Stimulated activated CD8-positive, alpha-beta memory T cell treated with anti-CD3 and anti-CD28 coated beads, Interleukin-15, amount 100 ng/mL, for 4 hours (primary cell): ENCODE measurements around the gene TNFAIP3.

Source experiments
- DNase-seq, 2 donors: peaks; one replicate each; pipeline ENCODE4 v3.0.0-alpha.2; 2020; ENCODE audit warnings: low read depth in 2 of 2

The TNFAIP3 gene

DNA sequence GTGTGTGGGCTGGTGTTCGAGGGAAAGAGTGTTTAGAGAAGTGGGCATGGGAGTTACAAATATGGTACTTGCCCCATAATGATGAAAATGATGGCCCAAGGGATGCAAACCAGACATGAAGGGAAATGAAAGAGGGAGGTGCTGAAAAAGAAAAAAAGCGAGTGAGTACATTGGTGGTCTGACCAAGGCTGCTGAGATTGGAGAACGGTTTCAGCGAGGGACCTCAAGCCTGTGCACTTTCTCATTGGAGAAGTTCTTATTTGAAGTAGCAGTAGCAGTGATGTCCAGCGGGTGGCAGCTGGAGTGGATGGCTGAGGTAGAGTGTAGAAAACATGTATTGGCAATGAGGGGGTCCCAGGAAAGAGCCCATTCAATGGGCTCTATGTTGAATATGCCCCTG, 54.8 kb downstream of the TNFAIP3 start:
- no peak for DNase-seq

DNA sequence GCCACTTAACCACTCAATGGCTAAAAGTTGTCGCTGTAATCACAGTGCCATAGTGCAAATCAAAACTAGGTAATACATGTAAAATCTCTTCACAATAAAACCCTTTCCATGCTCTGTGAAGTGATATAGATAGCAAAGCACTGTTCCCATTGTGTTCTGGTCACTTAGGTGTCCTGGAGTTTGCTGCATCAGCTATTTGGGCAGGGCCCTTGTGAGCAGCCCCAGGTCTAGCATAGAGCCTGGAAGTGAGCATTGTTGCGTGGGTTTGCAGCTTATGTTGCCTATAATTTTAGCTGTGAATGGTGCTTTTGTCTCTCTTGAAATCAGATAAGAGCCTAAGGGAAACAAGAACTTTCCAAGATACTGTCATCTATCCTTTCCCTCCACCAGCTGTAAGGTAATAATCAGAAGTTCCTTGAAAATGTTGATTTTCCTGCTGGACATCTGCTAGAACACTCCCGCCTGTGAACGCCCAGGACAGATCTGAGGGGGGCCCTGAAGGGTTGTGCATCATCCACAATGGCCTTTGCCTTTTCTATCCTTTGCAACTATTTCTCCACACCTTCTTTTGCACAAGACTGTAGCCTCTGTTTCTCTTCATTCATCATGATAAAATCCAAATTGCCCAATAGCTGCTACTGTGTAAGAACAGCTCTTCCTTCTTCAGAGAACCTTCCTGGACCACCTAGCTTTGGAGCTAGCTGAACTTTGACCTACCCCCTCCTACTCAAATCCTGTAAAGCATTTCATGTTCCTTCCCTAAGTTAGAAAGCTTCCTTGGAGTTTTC, 57.0 kb downstream of the TNFAIP3 start:
- DNase-seq, result no peak

DNA sequence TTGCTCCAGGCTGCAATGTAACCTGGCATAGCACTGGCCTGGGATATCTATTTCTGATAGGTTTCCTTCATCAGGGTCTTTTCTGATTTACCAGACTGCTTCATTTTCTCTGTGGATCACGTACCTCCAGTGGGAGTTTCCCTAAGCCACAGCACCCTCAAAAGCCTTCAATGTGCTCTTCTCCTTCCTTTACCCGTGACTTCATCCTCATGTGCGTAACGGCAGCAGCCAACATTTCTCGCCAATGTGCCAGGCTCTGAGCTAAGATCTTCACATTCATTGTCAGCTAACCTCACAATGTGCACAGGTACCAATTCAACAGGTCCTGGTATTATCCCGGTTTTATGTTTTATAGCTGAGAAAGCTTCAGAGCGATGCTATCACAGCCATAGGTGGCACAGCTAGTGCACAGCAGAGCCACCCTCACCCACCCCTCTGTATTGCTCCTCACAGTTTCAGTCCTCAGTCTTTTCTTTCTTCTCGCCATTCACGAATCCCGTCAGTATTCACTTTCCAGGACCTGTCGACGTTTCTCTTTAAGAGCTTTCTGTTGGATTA, 58.2 kb downstream of the TNFAIP3 start:
- no peak for DNase-seq

DNA sequence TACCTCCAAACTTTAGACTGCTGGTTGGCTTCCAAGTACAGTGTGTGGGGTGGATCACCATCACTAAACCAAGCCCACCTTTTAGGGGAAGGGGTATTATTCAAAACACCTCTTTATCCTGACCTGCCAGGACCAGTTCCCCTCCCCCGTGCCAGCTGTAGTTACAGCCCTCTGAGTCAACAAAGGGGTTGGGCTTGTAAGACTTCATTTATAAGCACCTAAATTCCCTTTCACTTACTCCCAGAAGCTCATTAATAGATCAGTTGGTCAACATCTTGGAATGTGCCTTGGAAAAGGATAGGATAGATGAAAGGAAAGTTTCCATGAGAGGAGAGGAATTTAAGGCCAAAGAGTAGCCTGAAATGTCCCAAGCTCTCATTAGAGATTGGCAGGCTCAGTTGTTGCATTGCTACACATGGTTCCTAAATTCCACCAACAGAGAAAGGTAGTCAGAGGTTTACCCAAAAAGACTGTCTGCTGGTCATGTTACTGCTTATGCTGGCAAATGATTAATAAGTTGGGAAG, 59.2 kb downstream of the TNFAIP3 start:
- DNase-seq, result no peak

DNA sequence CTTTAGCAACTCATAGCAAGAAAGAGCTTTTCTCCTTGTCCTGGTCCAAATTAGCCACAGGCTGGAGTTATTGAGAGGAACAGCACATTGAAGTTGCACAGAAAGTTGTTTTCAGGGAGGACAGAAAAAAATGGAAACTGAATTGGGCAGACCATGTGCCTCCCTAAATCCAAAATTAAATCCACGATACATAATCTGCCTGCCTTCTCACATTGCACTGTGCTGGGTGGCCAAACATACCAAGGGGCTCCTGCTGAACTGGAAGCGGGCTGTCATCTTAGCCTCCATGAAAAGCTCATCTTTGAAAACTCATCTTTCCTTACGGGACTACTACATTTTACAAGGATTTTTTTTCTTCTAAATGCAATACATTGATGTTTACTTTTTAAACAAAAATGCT, 59.9 kb downstream of the TNFAIP3 start:
- DNase-seq, result no peak

DNA sequence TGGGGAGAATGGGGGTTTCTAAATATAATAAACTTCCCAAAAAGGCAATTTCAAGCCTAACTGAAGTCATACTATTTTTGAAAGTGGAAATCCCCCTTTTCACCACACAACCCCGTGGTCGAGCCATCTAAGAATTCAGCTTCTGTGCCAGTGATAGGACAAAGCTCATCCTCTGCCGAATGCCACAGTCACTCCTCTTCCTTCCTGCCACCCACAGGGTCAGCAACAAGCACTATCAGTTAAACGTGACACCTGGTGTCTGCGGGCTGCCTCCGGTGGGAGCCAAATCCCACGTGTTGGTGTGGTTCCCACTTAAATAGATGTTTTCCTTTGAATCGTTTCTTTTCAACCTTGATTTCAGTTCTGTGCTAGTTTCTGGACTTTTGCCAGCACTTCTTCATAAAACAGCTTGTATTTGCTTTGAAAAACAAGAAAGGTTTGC, 60.7 kb downstream of the TNFAIP3 start:
- DNase-seq, result peak; percentile 60 to 82

DNA sequence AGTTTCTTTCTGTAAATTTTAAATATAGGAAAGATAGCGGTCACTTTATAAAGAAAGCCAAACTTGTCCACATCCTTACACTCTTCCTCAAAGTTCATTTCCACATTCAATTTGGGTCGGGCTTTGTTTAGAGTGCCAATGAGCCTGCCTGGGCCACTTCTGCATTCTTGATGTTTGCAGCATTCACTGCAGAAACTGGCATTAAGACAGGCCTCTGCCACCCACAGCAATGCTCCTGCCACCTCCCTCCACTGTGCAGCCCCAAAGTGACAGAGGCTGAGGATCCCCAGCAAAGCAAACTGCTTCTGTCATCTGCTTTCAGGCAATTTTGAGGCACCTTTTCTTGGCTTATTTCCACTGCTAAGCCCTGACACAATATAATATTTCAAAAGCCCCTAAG, 61.2 kb downstream of the TNFAIP3 start:
- DNase-seq, result no peak

DNA sequence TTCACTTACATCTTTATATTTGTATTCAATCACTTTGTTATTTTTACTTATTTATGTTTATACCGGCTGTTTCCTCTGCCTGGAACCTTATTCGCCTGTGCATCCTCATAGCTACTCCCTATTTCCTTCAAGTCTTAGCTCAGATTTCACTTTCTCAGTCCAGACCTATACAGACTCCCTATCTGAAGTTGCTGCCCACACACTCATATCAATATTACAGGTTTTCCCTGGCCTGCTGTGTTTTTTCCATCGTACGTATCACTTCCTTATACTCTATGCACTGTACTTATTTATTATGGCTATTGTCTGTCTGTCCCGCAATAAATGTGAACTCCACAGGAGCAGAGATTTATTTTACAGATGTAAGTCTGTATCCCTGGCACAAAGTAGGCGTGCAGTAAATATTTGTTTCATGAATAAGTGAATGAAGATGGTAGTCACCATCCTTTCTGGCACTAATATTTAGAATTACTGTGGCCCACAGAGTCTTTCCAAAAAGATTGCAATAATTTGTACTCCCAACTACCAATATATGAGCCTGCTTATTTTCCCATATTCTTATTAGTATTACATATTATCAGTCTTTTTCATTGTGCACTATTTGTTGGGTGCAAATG, 64.9 kb downstream of the TNFAIP3 start:
- no peak for DNase-seq
